ENCODE results near the gene SLCO2A1. TPM values are rescaled to one million over a fixed set of nuclear protein-coding genes. Genes with fewer than 3 reads are reported as not detected.

The SLCO2A1 gene
- total RNA-seq, 4 donors from 2014 or later, result 6.1 to 54.2 (median 33.1) TPM

DNA sequence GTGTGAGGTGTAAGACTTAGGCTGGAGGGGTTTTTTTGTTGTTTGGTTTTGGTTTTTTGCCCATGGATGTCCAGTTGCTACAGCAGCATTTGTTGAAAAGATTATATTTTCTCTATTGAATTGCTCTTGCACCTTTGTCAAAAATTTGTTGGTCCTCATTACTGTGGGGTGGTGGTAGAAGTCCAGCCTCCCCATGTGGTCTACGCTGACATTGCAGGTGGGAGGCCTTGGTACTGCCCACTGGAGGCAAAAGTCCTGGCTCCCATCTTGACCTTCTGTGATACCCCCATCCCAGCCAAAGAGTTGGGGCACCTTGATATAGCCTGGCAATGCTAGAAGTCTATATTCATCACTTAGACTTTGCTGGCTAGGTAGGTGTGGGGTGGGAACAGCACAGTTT is 128.6 kb downstream of the SLCO2A1 start:
- DNase-seq (ENCODE audit: low spot score) (no peak), ATAC-seq (ENCODE audit: low FRiP score) (no peak)
- TF ChIP-seq, protein P1, sequence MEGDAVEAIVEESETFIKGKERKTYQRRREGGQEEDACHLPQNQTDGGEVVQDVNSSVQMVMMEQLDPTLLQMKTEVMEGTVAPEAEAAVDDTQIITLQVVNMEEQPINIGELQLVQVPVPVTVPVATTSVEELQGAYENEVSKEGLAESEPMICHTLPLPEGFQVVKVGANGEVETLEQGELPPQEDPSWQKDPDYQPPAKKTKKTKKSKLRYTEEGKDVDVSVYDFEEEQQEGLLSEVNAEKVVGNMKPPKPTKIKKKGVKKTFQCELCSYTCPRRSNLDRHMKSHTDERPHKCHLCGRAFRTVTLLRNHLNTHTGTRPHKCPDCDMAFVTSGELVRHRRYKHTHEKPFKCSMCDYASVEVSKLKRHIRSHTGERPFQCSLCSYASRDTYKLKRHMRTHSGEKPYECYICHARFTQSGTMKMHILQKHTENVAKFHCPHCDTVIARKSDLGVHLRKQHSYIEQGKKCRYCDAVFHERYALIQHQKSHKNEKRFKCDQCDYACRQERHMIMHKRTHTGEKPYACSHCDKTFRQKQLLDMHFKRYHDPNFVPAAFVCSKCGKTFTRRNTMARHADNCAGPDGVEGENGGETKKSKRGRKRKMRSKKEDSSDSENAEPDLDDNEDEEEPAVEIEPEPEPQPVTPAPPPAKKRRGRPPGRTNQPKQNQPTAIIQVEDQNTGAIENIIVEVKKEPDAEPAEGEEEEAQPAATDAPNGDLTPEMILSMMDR (IDR thresholded peaks at IDR 0.05), result no peak

DNA sequence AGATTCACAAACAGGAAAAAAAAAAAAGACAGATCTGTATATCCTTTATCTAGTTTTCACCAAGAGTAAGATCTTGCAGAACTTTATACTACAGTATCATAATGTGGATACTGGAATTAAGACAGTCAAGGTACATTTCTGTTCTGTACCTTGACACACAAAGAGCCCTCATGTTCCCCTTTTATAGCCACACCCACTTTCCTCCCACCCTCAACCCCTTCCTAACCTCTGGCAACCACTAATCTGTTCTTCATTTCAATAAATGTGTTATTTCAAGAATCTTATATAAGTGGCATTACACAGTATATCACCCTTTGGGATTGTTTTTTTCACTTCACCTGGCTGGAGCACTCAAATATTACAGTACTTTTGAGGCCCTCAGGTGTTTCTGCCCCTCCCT is 130.4 kb downstream of the SLCO2A1 start:
- no peak for ATAC-seq (ENCODE audit: low FRiP score)
- TF ChIP-seq, protein P1 (IDR thresholded peaks at IDR 0.05), result no peak

DNA sequence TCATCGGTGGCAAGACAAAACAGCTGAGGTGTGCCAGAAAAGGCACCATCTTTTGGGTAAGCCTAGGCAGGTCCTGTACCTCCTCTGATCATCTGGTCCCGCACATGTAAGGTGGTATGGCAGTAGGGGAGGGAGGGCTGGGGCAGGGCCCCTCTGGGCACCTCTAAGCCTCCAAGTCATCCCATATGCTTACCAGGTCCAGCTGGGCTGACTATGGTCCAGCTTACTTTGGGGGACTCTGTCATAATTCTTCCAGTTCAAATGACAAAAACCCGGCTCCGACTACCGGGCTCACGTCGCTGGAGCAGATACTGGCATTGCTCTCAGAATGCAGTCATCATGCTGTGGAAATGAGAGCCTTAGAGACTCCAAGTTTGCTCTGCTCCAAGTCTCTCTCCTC is 132.2 kb downstream of the SLCO2A1 start:
- ATAC-seq (ENCODE audit: low FRiP score) (no peak), DNase-seq (ENCODE audit: low spot score) (no peak)
- TF ChIP-seq, protein P1 (IDR thresholded peaks at IDR 0.05), result no peak

More for the DNA sequence above, 130.4 kb downstream of the SLCO2A1 start:
- DNase-seq (ENCODE audit: low spot score), result no peak

DNA sequence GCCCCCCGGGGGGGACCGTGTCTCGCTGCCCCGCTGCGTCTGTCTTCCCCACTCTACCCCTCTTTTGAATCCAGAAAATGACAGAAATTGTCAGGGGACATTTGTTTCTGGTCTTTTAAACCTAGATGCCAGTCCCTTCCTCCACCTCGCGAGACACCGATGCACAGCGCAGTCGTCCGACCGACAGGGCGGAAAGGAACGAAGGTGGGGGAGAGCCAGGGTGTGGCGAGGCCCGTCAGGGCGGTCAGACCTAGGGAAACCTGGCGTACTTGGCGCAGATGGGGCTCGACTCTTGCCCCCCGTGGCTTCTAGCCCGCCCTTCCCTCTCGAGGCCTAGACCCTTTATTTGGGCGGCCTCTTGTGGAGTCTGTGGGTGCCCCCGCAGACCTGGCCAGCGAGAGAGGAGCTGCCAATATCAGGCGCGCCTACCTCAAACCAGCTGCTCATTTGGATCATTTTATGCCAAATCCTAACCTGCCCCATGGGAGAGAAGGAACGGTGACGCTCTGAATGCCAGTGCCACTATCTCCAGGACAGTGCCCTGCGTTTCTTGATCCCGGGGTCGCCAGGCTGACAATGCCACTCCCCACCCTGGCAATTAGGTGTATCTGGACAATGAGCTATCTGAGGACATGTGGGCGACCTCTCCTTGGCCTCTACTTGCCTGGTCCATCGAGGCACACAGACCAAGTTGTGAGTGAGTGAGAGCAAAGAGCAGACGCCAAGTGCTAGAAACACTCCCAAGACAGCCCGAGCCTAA is 133.5 kb downstream of the SLCO2A1 start:
- DNase-seq (ENCODE audit: low spot score) (no peak), ATAC-seq (ENCODE audit: low FRiP score) (no peak)
- TF ChIP-seq, protein P1 (IDR thresholded peaks at IDR 0.05), result no peak

DNA sequence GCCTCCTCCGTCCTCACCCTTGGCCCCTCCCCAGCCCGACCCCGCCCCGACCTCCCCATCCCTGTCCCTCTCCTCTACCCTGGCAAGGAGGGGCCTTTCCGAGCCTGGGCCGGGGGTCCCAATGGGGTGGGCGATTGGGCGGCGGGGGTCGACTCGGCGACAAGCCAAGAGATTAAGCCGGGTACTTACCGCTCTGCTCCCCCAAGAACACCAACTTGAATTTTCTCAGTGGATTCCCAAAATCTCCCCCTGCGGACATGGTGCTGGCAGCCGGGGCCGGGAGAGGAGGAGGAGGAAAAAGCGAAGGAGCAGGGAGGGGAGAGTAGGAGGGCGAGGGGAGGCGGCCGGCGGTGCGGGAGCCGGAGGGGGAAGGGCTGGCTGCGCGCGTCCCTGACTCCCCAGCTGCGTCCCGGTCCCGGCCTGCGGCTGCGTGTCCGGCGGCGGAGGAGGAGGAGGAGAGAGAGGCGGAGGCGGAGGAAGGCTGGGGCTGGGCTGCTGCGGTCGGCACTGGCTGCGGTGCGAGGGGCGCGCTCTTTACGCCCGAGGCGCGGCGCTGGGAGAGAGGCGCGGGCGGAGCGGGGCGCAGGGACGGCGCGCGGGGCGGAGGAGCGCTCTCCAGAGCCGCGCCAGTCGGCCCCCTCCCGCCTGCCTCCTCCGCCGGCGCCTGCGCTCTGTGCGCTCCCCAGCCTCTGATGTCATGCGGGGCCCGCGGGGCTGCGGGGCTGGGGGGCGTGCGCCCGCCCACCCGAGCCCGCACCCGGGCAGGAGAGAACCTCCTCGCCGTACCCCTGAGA is 134.3 kb downstream of the SLCO2A1 start, which contains the start of gene RAB6B:
RAB6B (minus strand) TSS at position 675 of the 794 bp plus-strand sequence; CDS start at position 259, 416 bp downstream.
- TF ChIP-seq, protein P1 (IDR thresholded peaks at IDR 0.05), result no peak
- peak; percentile 67 for ATAC-seq (ENCODE audit: low FRiP score)
- DNase-seq (ENCODE audit: low spot score), result no peak

DNA sequence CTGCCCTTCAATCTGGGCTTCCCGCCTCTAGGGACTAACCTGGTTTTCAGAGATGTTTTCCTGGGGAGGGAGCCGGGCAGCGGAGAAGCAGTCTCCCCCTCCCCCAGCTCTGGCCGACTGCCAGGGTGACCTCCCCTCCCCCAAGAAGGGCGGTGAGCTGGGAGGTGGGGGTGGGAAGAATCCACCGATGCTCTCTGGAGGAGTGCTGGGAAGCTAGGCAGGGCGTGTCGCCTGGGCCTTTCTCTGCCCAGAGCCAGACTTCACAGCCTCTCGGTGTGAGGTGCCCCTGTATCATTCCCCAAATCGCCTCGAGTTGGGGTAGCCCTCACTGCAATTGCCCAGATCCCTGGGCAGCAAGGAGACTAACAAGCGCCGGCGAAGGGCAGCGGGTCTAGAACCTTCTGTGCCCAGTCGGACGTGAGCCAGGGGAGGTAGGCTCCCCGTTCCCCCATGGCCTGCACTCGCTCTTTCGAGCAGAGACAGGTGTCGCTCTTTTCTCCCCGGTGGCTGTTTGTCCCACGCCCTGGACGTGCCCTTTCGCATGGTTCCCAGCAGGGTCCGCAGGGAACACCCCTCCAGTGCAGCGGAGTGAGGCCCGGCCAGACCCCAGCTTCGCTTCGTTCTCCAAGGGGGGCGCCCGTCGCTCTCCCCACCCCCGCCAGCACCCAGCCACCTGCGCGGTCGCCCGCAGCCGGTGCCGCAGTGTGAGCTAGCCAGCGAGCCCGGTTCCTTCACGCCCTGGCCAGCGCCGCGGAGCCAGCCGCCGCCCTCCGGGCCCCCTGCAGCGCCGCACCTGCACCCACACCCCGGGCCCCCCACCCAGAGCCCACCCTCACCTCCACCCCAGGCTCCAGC is 135.1 kb downstream of the SLCO2A1 start:
- TF ChIP-seq, protein P1 (IDR thresholded peaks at IDR 0.05), result no peak
- ATAC-seq (ENCODE audit: low FRiP score) (peak; percentile 34), DNase-seq (ENCODE audit: low spot score) (no peak)

Measured in omental fat pad (tissue), 4 donors.